NCI-H1105 treated with DMSO at 0.1 percent for 48 hours (cell line): ENCODE data around the gene RBM19.
"Not testable (repeated sequence)": the region's sequence is repeated elsewhere in the genome, so short reads cannot be mapped to it uniquely, and the experiment has no call there.

Experiments used
- DNase-seq: peaks from one replicate; lab custom pipeline; 2025; lab: John Stamatoyannopoulos, UW

The RBM19 gene

DNA sequence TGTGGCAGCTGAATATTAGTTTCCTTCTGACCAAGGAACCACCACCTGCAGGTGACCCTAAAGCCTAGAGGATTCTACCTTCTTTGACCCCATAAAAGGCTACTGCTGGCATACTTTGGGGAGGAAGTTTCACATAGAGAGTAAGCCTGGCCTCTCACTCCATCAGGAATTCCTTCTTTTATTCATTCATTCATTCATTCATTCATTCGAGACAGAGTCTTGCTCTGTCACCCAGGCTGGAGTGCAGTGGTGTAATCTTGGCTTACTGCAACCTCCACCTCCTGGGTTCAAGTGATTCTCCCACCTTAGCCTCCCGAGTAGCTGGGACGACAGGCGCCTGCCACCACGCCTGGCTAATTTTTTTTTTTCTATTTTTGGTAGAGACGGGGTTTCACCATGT, 64.8 kb downstream of the RBM19 start:
- not testable (repeated sequence) for DNase-seq

DNA sequence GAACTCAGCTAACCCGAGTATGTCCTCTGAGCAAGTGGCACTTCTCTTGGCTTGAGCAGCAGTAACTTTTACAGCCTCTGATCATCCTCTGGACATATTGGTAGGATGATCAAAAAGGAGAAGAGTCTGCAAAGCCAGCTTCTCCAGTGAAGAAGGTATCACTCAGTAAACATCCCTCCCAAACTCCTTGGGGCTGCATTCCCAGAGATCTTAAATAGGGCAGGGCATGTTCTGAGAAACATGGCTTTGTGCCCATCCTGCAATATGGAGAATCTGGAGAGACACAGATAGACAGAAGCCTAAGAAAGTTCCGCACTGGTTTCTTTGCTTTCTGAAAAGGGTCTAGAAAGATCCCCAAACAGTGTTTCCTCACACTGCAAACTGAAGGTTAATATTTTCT, 65.4 kb downstream of the RBM19 start:
- no peak for DNase-seq

DNA sequence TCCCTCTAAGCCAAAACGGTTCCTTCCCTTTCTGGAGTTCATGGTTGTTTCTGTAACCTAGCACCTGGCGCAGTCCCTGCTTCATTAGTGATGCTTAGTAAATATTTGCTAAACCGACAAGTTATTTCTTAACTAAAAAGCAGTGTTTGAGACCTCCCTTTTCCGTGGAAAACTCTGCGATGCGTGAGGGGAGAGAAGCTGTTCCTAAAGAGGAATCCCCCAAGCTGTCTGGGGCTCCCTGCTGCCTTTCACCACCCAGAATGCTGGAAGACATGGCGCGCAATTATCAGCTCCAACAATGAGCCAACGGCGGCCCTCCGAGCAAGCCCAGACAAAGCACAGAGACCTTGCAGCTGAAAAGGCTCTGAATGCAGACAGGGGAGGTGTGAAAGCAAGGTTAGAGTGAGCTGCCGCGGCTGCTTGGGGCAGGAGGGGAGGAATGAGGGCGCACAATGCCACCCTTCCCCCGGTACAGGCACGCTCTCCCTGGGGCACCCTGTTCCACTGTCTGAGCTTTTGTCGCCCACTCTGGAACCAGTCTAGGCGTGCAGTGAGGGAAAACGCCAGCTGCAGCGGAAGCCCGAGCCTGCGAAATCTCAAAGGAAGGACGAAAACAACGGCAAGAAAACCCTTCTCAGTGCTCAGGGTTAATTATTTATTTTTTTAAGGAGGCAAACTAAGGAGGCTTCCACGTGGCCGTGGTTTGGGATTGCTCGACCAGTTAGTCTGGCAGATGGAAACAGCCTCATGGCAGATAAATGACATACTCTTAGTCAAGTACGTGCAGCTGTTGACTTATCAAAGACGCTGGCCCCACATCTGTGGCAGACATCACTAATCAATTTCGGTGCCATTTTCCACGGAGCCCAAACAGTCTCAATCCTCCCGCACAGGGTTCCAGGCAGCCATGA, 66.3 kb downstream of the RBM19 start:
- peak; percentile 93 for DNase-seq

DNA sequence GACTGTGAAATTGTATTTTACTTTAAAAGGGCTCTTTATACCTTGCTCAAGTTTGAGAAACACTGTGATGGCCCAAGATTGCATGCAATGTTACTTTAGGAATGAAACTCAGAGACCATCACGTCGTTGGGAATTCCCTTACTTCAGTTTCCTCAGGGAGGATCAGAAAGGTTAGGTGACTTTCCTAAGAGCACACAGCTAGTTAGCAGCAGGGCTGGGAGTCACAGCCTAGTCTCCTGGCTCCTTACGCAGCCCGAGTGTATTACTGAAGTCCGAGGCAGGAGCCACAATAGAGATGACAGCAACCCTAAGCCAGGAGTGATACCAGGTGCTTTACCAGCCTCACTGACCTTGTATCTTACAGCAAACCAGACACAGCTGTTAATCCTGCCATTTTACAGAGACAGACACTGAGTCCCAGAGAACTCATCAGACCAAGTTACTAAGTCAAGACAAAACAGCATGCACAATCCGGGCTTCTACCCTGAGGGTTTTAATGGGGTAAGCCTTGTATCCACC, 67.0 kb downstream of the RBM19 start:
- DNase-seq, result no peak

GRCh38 chr12:113898466-113898865, 67.7 kb downstream of the RBM19 start:
- DNase-seq, result no peak

DNA sequence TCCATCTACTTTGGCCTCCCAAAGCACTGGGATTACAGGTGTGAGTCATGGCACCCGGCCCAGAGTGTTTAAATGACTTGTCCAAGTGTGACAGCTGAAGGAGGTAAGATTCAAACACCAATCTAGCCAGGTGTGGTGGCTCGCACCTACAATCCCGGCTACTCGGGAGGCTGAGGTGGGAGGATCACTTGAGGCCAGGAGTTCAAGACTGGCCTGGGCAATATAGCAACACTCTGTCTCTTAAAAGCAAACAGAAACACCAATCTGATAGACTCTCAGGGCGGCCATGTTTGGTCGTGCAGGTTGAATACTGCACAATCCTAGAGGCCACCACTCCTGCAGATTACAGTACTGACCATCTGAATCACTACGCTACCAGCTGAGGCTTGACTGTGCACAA, 68.7 kb downstream of the RBM19 start:
- DNase-seq, result no peak

DNA sequence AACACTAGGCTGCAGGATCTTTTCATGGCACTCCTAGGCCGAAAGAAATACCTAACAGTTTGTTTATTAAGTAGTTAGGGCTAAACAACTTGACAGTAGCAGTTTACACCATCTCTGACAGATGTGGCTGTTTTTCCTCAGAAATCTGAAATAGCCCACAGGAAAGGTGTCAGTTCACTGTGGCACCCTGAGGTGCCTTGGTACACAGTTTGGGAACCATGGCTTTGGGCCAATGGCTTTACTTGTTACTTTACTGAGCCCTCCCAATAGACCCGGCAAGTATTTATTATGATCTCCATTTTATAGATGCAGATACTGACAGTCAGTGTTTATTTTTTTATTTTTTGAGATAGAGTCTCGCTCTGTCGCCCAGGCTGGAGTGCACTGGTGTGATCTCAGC, 69.3 kb downstream of the RBM19 start:
- no peak for DNase-seq

DNA sequence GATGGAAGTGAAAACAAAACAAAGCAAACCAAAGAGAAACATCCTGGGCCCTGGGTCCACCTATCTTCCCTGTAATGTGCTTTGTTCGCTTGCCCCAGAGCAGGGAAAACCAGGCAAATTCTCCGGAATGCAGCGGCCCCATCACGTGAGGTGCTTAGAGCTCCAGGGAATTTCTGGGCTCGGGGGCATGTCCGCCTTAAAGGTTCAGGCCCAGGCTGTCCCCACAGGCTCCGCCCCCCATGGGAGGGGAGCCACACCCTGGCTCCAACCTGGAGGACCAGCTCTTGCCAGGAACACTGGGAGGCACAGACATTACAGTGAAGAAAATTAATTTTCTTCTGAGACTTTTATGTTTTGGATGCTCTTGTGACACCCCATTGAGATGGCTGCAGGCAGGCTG, 69.9 kb downstream of the RBM19 start:
- no peak for DNase-seq

DNA sequence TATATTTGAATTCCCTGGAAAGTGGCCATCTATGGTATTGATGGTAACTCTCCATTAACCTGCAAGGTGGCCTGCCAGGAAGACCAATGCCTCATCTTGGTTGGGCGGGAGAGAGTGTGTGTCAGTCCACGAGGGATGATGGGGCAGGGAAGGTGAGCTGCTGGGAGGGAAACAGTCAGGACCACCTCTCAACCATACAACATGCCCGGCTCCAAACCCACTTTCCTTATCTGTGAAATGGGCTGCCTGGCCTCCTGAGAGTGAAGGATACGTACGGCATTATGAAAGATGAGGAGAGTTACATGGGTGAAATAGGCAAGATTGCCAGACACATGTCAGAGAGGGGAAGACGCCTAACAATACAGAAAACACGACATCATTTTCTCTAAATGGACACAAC, 70.9 kb downstream of the RBM19 start:
- DNase-seq, result no peak

DNA sequence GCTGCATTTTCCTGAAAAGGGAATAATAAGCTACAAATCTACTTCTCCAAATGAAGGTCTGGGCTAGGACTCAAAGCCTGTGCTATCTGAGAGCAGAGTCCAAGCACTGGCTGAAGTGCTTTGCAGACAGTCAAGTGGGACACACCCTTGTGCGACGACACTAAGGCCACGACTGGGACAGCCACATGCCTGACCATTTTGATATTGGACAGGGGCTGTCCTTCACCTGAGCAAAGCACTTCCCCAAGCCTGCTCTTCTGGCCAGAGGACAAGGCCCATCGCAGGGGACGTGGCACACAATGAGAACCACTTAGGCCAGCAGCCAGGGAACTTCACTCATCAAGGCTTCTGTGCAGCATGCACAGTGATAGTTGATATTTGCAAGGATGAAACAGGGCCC, 71.4 kb downstream of the RBM19 start:
- no peak for DNase-seq

DNA sequence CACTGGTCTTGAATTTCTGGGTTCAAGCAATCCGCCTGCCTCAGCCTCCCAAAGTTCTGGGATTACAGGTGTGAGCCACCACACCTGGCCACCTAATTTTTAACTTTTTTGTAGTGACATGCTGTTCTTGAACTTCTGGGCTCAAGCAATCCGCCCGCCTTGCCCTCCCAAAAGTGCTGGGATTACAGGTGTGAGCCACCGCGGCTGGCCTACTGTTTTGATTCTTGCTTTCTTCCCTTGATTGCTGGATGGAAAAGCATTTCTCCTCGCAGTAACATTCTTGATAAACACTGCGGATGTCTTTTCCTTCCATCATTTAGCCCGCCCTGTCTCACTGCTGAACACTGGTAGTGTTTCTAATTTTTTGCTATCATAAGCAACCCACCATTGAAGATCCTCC, 72.9 kb downstream of the RBM19 start:
- DNase-seq, result no peak

DNA sequence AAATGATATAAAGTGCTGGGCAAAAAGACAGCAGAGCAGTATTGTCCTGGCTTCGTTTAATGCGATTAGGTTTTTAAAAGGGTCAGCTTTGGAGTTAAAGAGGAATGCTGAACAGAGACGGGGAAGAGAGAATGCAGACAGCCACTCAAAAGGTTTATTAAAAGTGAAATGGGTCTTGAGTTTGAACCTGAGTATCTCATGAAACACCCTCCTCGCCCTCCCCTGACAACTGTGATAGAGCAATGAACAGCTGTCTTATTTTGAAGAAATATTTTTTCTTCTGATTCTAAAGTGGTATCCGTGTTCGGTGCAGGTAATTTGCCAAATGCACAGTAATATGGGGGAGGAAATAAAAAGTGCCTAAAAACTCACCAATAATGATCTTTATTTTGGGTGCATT, 73.6 kb downstream of the RBM19 start:
- no peak for DNase-seq

DNA sequence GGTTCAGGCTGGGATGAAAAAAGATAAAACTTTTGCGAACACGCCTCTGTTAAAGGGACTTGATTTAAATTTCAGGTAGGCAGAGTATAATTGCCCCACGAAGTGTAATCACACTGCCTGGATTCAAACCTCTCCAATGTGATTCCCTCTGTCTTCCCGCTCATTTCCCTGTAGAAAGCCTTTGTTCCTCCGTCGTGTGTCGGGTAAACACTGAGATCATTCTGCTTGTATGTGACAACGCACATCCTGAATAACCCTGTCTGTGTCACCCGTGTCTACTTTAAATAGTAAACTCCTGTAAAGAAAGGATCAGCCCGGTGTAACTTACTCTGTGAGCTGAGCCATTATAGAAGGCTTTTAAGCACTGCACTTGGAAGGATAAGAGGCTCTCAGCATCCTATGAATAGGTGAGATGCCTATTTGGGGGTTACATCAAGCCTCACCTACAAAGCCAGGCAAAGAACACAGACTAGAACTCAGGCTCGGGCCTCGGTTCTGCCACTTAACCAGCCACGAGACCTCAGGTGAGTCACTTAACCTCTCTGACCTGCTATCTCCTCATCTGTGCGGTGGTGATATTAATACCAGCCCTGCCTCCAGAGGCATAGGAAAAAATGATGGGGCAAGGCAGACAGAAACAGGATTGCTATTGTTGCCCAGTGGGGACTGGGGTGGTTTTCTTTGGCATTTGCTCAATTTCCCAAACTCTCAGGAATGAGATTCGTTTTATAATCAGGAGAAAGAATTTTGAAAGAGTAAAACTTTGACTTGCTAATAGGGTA, 74.2 kb downstream of the RBM19 start:
- DNase-seq, result no peak

DNA sequence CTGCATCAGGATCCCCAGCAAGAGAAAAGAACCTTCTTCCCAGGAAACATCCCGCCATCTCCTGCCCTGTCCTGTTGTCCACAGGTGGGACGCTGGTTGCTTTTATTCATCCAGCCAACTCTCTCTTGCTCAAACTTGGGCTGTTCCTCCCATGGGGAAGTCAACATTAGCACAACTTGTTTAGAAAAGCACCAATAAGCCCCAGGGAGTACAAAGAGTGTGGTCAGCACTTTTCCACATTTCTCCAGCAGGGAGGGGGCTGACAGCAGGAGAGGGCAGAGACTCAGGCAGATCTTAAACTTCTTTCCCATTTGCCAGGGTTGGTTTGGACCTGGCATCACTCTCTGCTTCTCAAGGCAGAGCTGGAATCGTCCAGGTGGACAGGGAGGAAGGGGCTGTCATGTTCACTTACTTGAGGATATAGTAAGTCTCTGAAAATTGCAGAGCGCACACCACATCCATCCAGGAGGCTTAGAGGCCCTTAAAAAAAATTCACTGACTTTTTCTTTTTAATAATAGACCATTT, 74.9 kb downstream of the RBM19 start:
- DNase-seq, result no peak

GRCh38 chr12:113889891-113890581, 76.1 kb downstream of the RBM19 start:
- DNase-seq, result no peak

- no peak for DNase-seq
Measured at GRCh38 chr12:113889076-113889475, 77.0 kb downstream of the RBM19 start.

DNA sequence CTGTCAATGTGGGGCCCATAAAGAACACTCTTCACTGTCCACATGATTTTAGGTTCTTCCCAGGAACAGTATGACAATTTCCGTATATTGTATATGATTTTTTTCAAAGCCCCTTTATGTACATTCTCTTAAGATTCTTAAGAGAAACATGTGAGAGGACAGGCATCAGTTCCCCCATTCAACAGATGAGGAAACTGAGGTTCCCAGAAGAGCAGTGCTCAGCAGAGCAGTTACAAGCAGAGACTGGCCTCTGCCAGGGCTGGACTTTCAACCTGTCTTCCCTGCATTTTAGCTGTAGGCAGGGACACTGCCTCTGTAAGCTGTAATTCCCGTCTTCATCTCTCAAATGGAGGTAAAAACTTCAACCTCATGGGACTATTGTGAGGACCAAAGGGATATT, 77.7 kb downstream of the RBM19 start:
- DNase-seq, result no peak

DNA sequence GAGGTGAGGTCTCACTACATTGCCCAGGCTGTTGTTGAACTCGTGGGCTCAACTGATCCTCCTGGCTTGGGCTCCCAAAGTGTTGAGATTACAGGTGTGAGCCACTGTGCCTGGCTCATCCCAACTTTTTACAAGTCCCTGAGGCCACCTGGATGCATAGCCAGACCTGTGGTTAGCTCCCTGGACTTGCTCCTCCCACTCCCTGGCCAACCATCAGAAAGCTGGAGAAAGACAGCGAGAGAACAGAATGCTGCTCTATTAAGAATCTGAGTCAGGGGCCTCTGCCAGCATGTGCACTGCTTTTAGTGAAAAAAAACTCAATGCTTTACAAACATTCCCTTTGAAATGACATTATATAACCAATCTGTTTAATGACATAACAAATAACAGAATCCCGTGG, 78.2 kb downstream of the RBM19 start:
- DNase-seq, result no peak

GRCh38 chr12:113886721-113887120, 79.4 kb downstream of the RBM19 start:
- no peak for DNase-seq

GRCh38 chr12:113884392-113884791, 81.7 kb downstream of the RBM19 start:
- no peak for DNase-seq

- DNase-seq, result no peak
Measured at GRCh38 chr12:113882690-113883089, 83.4 kb downstream of the RBM19 start.
